Osteoblast (primary cell): ENCODE measurements around the gene DYNC1H1. TPM values are rescaled to one million over a fixed set of nuclear protein-coding genes. Genes with fewer than 3 reads are reported as not detected.

Source experiments
- DNase-seq: peaks from one replicate; pipeline ENCODE4 v3.0.0; 2011; ENCODE audit warnings: low spot score, mixed read lengths; ENCODE audit not compliant: insufficient read length; ENCODE audit errors: missing footprints
- H2AFZ ChIP-seq: 2 replicates; pipeline ENCODE4 v1.6.0; 2011; ENCODE audit warnings: mild to moderate bottlenecking, low read length
- H3K27ac ChIP-seq: 2 replicates; pipeline ENCODE4 v1.5.1; 2011; ENCODE audit warnings: mild to moderate bottlenecking, low read depth, low read length, moderate library complexity
- H3K27me3 ChIP-seq: 2 replicates; pipeline ENCODE4 v1.6.0; 2012; ENCODE audit warnings: mild to moderate bottlenecking, control low read depth, inconsistent platforms, low read length, moderate library complexity; ENCODE audit not compliant: insufficient read depth
- H3K36me3 ChIP-seq: 2 replicates; pipeline ENCODE4 v1.5.1; 2011; ENCODE audit warnings: mild to moderate bottlenecking, low read length, control low read depth, moderate library complexity; ENCODE audit not compliant: insufficient read depth
- H3K4me1 ChIP-seq: 2 replicates; pipeline ENCODE4 v1.5.1; 2011; ENCODE audit warnings: mild to moderate bottlenecking, low read length, control low read depth, moderate library complexity; ENCODE audit not compliant: insufficient read depth
- H3K4me2 ChIP-seq: 2 replicates; pipeline ENCODE4 v1.6.0; 2011; ENCODE audit warnings: mild to moderate bottlenecking, low read length; ENCODE audit not compliant: insufficient read depth
- H3K4me3 ChIP-seq: fragments of 200-600 bp; sonication (generic); 3 replicates; pipeline ENCODE4 v1.5.1; 2012; ENCODE audit warnings: mild to moderate bottlenecking, low read length, inconsistent platforms; ENCODE audit not compliant: insufficient read depth
- H3K79me2 ChIP-seq: 2 replicates; pipeline ENCODE4 v1.6.0; 2012; ENCODE audit warnings: mild to moderate bottlenecking, low read length, control low read depth, inconsistent platforms; ENCODE audit not compliant: insufficient read depth
- H3K9me3 ChIP-seq: 2 replicates; pipeline ENCODE4 v1.5.1; 2011; ENCODE audit warnings: low read depth, low read length, control low read depth
- H4K20me1 ChIP-seq: 2 replicates; pipeline ENCODE4 v1.6.0; 2012; ENCODE audit warnings: mild to moderate bottlenecking, low read length, control low read depth; ENCODE audit not compliant: insufficient read depth
- CTCF ChIP-seq: IDR thresholded peaks from 2 replicates; pipeline ENCODE4 v1.5.1; 2011; ENCODE audit warnings: mild to moderate bottlenecking, low read depth, low read length, moderate library complexity; ENCODE audit errors: extremely low read depth
- total RNA-seq: library from RNA; depleted of rRNA; stranded (reverse); fragments of >200 nt; gene quantifications from 2 replicates; pipeline ENCODE4 v1.2.3, GENCODE V29; 2012

DYNC1H1 gene
- total RNA-seq, 1 donor, result 340 TPM

- no peaks in the 10 kb centered on the region for H3K9me3 ChIP-seq
- peaks cover 17% of the 10 kb centered on the region for H3K4me1 ChIP-seq
- DNase-seq, result no peak
- H3K4me2 ChIP-seq, result peak overlapping the region; percentile 45
- no peaks in the 10 kb centered on the region for H3K79me2 ChIP-seq
- peak overlapping the region; percentile 82 for H3K27ac ChIP-seq
- peaks cover 8% of the 10 kb centered on the region for H3K36me3 ChIP-seq
- no peak overlapping the region for H3K4me3 ChIP-seq
- H2AFZ ChIP-seq, result no peak overlapping the region
- no peak for TF ChIP-seq CTCF
- no peaks in the 10 kb centered on the region for H4K20me1 ChIP-seq
- H3K27me3 ChIP-seq, result no peaks in the 10 kb centered on the region
Measured at GRCh38 chr14:101928415-101928841, 35.9 kb upstream of the DYNC1H1 start.

- Histone ChIP-seq H3K27ac (no peak overlapping the region), H3K36me3 (peaks cover 8% of the 10 kb centered on the region), H3K4me3 (no peak overlapping the region), H3K27me3 (no peaks in the 10 kb centered on the region), H3K9me3 (no peaks in the 10 kb centered on the region), H3K79me2 (no peaks in the 10 kb centered on the region), H4K20me1 (no peaks in the 10 kb centered on the region), H3K4me1 (peaks cover 17% of the 10 kb centered on the region), H3K4me2 (no peak overlapping the region), H2AFZ (no peak overlapping the region)
- no peak for DNase-seq
- TF ChIP-seq CTCF, result no peak
Measured at GRCh38 chr14:101929096-101929495, 35.3 kb upstream of the DYNC1H1 start.

- no peaks in the 10 kb centered on the region for H3K79me2 ChIP-seq
- H3K9me3 ChIP-seq, result no peaks in the 10 kb centered on the region
- no peaks in the 10 kb centered on the region for H3K27me3 ChIP-seq
- H3K4me3 ChIP-seq, result no peak overlapping the region
- H3K4me2 ChIP-seq, result no peak overlapping the region
- H3K4me1 ChIP-seq, result peaks cover 17% of the 10 kb centered on the region
- H2AFZ ChIP-seq, result no peak overlapping the region
- no peak for TF ChIP-seq CTCF
- H3K27ac ChIP-seq, result no peak overlapping the region
- peaks cover 4% of the 10 kb centered on the region for H3K36me3 ChIP-seq
- DNase-seq, result no peak
- H4K20me1 ChIP-seq, result no peaks in the 10 kb centered on the region
Measured at GRCh38 chr14:101929946-101930345, 34.4 kb upstream of the DYNC1H1 start.

- no peak overlapping the region for H2AFZ ChIP-seq
- H4K20me1 ChIP-seq, result no peaks in the 10 kb centered on the region
- TF ChIP-seq CTCF, result no peak
- no peak overlapping the region for H3K4me3 ChIP-seq
- no peaks in the 10 kb centered on the region for H3K79me2 ChIP-seq
- H3K9me3 ChIP-seq, result no peaks in the 10 kb centered on the region
- no peak for DNase-seq
- H3K4me2 ChIP-seq, result no peak overlapping the region
- no peak overlapping the region for H3K27ac ChIP-seq
- H3K27me3 ChIP-seq, result no peaks in the 10 kb centered on the region
- H3K4me1 ChIP-seq, result peaks cover 5% of the 10 kb centered on the region
- H3K36me3 ChIP-seq, result no peaks in the 10 kb centered on the region
Measured at GRCh38 chr14:101932673-101933072, 31.7 kb upstream of the DYNC1H1 start.
